Glutamatergic neuron (in vitro differentiated cells): Measurements from ENCODE around the gene BST2. TPM values are rescaled to one million over a fixed set of nuclear protein-coding genes. Genes with fewer than 3 reads are reported as not detected.

Source experiments
- DNase-seq: peaks from one replicate; pipeline ENCODE4 v3.0.0; 2022
- H3K27ac Mint-ChIP-seq: one replicate; pipeline ENCODE4 v1.8.0; 2020; ENCODE audit warnings: mild to moderate bottlenecking, mixed read lengths, inconsistent platforms; ENCODE audit not compliant: unreplicated experiment
- H3K27me3 Mint-ChIP-seq: one replicate; pipeline ENCODE4 v1.8.0; 2020; ENCODE audit warnings: mild to moderate bottlenecking, moderate library complexity, mixed read lengths, inconsistent platforms; ENCODE audit not compliant: unreplicated experiment
- H3K36me3 Mint-ChIP-seq: one replicate; pipeline ENCODE4 v1.8.0; 2020; ENCODE audit warnings: mild to moderate bottlenecking, mixed read lengths, inconsistent platforms; ENCODE audit not compliant: unreplicated experiment
- H3K4me1 Mint-ChIP-seq: one replicate; pipeline ENCODE4 v1.8.0; 2020; ENCODE audit warnings: mild to moderate bottlenecking, low read depth, mixed read lengths, inconsistent platforms; ENCODE audit not compliant: unreplicated experiment
- H3K4me3 Mint-ChIP-seq: one replicate; pipeline ENCODE4 v1.8.0; 2020; ENCODE audit warnings: mild to moderate bottlenecking, mixed read lengths, inconsistent platforms; ENCODE audit not compliant: unreplicated experiment
- H3K9me3 Mint-ChIP-seq: one replicate; pipeline ENCODE4 v1.8.0; 2020; ENCODE audit warnings: mild to moderate bottlenecking, moderate library complexity, mixed read lengths, inconsistent platforms; ENCODE audit not compliant: unreplicated experiment
- total RNA-seq: library from RNA; stranded (reverse); fragmentation: NEBNext Ultra II Directional; extraction: Animal tissue kit (Norgen Biotek cat#: 25700); gene quantifications from one replicate; pipeline ENCODE4 v1.2.1, GENCODE V29; 2021; ENCODE audit not compliant: unreplicated experiment
- TF ChIP-seq, protein P1 (sequence below): fragments of 200-600 bp; sonication (generic); IDR thresholded peaks from one replicate; pipeline ENCODE4 v1.5.0; 2021; ENCODE audit not compliant: partially characterized antibody, unreplicated experiment

Gene BST2
- total RNA-seq, 1 donor from 2014 or later: 1.4 TPM

DNA sequence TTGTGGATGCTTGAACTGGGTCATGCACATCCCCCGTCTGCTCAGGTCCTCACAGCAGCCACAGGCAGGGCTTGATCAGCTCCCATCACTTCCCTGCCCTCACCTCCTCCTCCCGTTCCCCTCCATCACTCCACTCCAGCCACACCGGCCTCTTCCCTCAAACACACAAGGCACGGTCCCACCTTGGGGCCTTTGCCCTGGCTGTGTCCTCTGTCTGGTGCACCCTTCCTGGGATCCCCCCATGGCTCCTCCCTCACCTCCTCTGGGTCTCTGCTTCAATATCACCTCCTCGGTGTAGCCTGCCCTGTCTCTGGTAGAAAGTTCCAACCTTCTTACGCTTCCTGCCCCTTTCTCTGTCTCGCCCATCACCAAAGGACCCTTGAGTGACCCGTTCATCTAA is 52.0 kb downstream of the BST2 start:
- H3K27ac Mint-ChIP-seq: no peak overlapping the region

More for the DNA sequence above, 52.0 kb downstream of the BST2 start:
- no peaks in the 10 kb centered on the region for H3K36me3 Mint-ChIP-seq
- peaks cover 5% of the 10 kb centered on the region for H3K27me3 Mint-ChIP-seq
- TF ChIP-seq, protein P1, sequence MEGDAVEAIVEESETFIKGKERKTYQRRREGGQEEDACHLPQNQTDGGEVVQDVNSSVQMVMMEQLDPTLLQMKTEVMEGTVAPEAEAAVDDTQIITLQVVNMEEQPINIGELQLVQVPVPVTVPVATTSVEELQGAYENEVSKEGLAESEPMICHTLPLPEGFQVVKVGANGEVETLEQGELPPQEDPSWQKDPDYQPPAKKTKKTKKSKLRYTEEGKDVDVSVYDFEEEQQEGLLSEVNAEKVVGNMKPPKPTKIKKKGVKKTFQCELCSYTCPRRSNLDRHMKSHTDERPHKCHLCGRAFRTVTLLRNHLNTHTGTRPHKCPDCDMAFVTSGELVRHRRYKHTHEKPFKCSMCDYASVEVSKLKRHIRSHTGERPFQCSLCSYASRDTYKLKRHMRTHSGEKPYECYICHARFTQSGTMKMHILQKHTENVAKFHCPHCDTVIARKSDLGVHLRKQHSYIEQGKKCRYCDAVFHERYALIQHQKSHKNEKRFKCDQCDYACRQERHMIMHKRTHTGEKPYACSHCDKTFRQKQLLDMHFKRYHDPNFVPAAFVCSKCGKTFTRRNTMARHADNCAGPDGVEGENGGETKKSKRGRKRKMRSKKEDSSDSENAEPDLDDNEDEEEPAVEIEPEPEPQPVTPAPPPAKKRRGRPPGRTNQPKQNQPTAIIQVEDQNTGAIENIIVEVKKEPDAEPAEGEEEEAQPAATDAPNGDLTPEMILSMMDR: no peak
- no peaks in the 10 kb centered on the region for H3K9me3 Mint-ChIP-seq
- no peak overlapping the region for H3K4me3 Mint-ChIP-seq
- H3K4me1 Mint-ChIP-seq: no peaks in the 10 kb centered on the region
- DNase-seq: no peak

Other genes with a start within 250 kb of the BST2 start
- gene USE1, start 190.3 kb downstream of the BST2 start, total RNA-seq: 14.9 TPM
- gene OCEL1, start 179.4 kb downstream of the BST2 start, total RNA-seq: 23.4 TPM
- 109 TPM for gene NR2F6, start 159.7 kb downstream of the BST2 start, total RNA-seq
- not detected for gene USHBP1, start 140.9 kb downstream of the BST2 start, total RNA-seq
- 85.7 TPM for gene BABAM1, start 138.2 kb downstream of the BST2 start, total RNA-seq
- 9.3 TPM for gene ANKLE1, start 123.7 kb downstream of the BST2 start, total RNA-seq
- 14.1 TPM for gene ABHD8, start 102.2 kb downstream of the BST2 start, total RNA-seq
- gene MRPL34, start 99.8 kb downstream of the BST2 start, total RNA-seq: 80.7 TPM
- gene DDA1, start 96.1 kb downstream of the BST2 start, total RNA-seq: 81.2 TPM
- 98.8 TPM for gene ANO8, start 70.8 kb downstream of the BST2 start, total RNA-seq
- 61.2 TPM for gene GTPBP3, start 68.1 kb downstream of the BST2 start, total RNA-seq
- not detected for gene PLVAP, start 28.3 kb downstream of the BST2 start, total RNA-seq
- not detected for gene CCDC194, start 11.4 kb downstream of the BST2 start, total RNA-seq
- gene MVB12A, start 14.4 kb upstream of the BST2 start, total RNA-seq: 38.8 TPM
- not detected for gene TMEM221, start 43.0 kb upstream of the BST2 start, total RNA-seq
- gene NXNL1, start 55.3 kb upstream of the BST2 start, total RNA-seq: not detected
- 16.9 TPM for gene SLC27A1, start 64.9 kb upstream of the BST2 start, total RNA-seq
- gene PGLS, start 106.0 kb upstream of the BST2 start, total RNA-seq: 66.0 TPM
- 74.5 TPM for gene COLGALT1, start 150.0 kb upstream of the BST2 start, total RNA-seq